Spleen (tissue), 7 donors: Measurements from ENCODE around the gene MRPL49.

ENCODE experiments used
- POLR2A ChIP-seq, 3 donors: fragments of 450-650 bp; IDR thresholded peaks; one replicate each; pipeline ENCODE4 v1.5.1; 2017; ENCODE audit warnings: antibody characterized with exemption in 3 of 3, mild to moderate bottlenecking in 1 of 3
- POLR2AphosphoS5 ChIP-seq, 3 donors: sonication (generic); formaldehyde crosslinking; IDR thresholded peaks; one replicate each; pipeline ENCODE4 v1.5.1; 2017; ENCODE audit warnings: antibody characterized with exemption in 3 of 3
- TF ChIP-seq, protein P1 (sequence below), 11 experiments: fragments of 200-600 bp in 7 of 11; fragments of 450-650 bp in 4 of 11; sonication (generic) in 4 of 11; IDR thresholded peaks in 8 of 11; conservative IDR thresholded peaks in 3 of 11; 1 replicate in 7 of 11; 2 replicates in 4 of 11; pipeline versions ENCODE4 v1.4.0 to v1.8.0; 2016 to 2021; ENCODE audit warnings: antibody characterized with exemption in 11 of 11, inconsistent platforms in 4 of 11, mild to moderate bottlenecking in 1 of 11
- donor health status: DM: no; HTN: no; CAD: no; lungs with moderate emphysema.
- donor health status: DM: no; HTN: no; CAD: no.
- donor health status: DM: no; HTN: no; CAD: no.

DNA sequence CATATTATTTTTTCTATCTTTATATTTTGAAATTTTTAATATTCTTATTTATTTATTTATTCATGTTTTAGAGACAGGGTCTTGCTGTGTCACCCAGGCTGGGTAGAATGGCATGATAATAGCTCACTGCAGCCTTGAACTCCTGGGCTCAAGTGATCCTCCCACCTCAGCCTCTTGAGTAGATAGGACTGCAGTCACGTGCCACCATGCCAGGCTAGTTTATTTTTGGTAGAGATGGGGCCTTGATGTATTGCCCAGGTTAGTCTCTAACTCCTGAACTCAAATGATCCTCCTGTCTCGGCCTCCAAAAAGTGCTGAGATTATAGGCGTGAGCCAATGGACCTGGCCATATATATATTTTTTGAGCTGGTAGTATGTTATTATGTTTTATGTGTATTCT lies 45.5 kb downstream of the MRPL49 start:
- TF ChIP-seq, protein P1, sequence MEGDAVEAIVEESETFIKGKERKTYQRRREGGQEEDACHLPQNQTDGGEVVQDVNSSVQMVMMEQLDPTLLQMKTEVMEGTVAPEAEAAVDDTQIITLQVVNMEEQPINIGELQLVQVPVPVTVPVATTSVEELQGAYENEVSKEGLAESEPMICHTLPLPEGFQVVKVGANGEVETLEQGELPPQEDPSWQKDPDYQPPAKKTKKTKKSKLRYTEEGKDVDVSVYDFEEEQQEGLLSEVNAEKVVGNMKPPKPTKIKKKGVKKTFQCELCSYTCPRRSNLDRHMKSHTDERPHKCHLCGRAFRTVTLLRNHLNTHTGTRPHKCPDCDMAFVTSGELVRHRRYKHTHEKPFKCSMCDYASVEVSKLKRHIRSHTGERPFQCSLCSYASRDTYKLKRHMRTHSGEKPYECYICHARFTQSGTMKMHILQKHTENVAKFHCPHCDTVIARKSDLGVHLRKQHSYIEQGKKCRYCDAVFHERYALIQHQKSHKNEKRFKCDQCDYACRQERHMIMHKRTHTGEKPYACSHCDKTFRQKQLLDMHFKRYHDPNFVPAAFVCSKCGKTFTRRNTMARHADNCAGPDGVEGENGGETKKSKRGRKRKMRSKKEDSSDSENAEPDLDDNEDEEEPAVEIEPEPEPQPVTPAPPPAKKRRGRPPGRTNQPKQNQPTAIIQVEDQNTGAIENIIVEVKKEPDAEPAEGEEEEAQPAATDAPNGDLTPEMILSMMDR (IDR thresholded peaks at IDR 0.05 in 8 of 11, conservative IDR thresholded peaks at IDR 0.05 in 3 of 11), result no peak
- TF ChIP-seq POLR2A (IDR thresholded peaks at IDR 0.05) (no peak), POLR2AphosphoS5 (IDR thresholded peaks at IDR 0.05) (no peak)
